Measurements from ENCODE around the gene LANCL2. TPM values are rescaled to one million over a fixed set of nuclear protein-coding genes. Genes with fewer than 3 reads are reported as not detected.
A peak's percentile ranks its signal among the peaks of the same experiment; 100 is the strongest.
"Not testable (repeated sequence)": the region's sequence is repeated elsewhere in the genome, so short reads cannot be mapped to it uniquely, and the experiment has no call there.

LANCL2 gene
- total and polyA plus RNA-seq, 8 donors: 9.5 to 24.9 (median 20.8) TPM

DNA sequence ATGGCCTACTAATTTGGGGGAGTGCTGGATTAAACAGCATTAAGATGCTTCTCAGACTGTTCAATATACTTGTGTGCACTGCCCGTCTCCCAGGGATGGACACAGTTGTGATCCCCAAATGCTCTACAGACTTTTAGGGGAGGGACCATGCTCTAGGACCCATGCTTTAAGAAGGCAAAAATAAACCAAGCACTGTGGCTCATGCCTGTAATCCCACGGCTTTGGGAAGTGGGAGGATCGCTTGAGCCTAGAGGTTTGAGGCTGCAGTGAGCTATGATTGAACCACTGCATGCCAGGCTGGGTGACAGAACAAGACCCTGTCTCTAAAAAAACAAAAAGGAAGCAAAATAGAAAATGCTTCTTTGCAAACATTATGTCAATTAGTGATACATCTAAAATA, 104.6 kb downstream of the LANCL2 start:
- no peak for DNase-seq
- Histone ChIP-seq H3K4me3 (no peak overlapping the region), H3K27ac (peak overlapping the region in 1 of 2 donors; percentile 48), H3K27me3 (no peaks in the 10 kb centered on the region), H3K9me3 (no peaks in the 10 kb centered on the region), H3K36me3 (peaks cover 0 to 44% of the 10 kb centered on the region in 2 donors), H3K4me1 (no peaks in the 10 kb centered on the region)
- TF ChIP-seq, protein P1, sequence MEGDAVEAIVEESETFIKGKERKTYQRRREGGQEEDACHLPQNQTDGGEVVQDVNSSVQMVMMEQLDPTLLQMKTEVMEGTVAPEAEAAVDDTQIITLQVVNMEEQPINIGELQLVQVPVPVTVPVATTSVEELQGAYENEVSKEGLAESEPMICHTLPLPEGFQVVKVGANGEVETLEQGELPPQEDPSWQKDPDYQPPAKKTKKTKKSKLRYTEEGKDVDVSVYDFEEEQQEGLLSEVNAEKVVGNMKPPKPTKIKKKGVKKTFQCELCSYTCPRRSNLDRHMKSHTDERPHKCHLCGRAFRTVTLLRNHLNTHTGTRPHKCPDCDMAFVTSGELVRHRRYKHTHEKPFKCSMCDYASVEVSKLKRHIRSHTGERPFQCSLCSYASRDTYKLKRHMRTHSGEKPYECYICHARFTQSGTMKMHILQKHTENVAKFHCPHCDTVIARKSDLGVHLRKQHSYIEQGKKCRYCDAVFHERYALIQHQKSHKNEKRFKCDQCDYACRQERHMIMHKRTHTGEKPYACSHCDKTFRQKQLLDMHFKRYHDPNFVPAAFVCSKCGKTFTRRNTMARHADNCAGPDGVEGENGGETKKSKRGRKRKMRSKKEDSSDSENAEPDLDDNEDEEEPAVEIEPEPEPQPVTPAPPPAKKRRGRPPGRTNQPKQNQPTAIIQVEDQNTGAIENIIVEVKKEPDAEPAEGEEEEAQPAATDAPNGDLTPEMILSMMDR (IDR thresholded peaks at IDR 0.05): no peak
- intact Hi-C loops (cut with DNase I): no loop called here
- ATAC-seq: no peak

DNA sequence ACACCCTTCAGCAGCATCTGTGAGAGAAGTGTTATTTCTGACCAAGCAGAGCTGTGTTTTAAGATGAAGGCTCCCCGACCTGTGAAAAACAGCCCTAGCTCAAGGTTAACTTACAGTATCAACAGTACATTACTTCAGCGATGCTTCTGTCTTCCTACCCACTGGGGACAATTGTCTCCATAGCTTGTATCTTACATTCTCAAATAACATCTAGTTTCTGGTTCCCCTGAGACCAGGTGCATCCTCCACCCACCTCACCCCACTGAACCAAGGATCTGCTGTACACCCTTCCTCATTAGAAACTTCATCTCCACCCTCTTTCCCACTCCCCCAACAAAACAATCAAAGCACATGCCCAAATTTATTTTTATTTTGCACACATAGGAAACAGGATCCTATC, 105.1 kb downstream of the LANCL2 start:
- H3K27ac ChIP-seq: peak overlapping the region in 1 of 2 donors; percentile 48
- TF ChIP-seq, protein P1 (IDR thresholded peaks at IDR 0.05): no peak
- peaks cover 0 to 40% of the 10 kb centered on the region in 2 donors for H3K36me3 ChIP-seq
- H3K4me3 ChIP-seq: no peak overlapping the region
- H3K4me1 ChIP-seq: no peaks in the 10 kb centered on the region
- intact Hi-C loops (cut with DNase I): no loop called here
- H3K9me3 ChIP-seq: no peaks in the 10 kb centered on the region
- H3K27me3 ChIP-seq: no peaks in the 10 kb centered on the region
- ATAC-seq (no peak), DNase-seq (no peak)

DNA sequence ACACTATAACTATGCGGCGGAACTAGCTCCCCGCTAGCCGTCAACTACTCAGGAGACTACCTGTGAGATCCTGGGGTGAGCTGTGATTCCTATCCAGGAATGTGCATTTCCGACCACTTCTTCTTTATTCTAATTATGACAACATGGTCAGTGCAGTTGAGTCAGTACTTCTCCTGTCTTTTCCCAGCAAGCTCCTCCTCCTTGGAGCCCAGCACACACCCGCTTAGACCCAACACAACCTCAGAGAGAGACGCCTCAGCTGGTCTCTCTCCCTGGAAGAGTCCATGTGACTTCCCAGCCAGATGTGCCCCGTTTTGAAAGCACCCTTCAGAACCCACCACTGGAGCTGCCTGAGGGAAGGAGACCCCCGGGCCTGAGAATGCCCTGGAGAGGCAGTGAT, 106.5 kb downstream of the LANCL2 start:
- H3K9me3 ChIP-seq; intact Hi-C loops (cut with DNase I); H3K4me3 ChIP-seq; DNase-seq; H3K4me1 ChIP-seq; ATAC-seq; H3K27ac ChIP-seq; H3K27me3 ChIP-seq: not testable (repeated sequence)
- peaks cover 0 to 37% of the 10 kb centered on the region in 2 donors for H3K36me3 ChIP-seq

DNA sequence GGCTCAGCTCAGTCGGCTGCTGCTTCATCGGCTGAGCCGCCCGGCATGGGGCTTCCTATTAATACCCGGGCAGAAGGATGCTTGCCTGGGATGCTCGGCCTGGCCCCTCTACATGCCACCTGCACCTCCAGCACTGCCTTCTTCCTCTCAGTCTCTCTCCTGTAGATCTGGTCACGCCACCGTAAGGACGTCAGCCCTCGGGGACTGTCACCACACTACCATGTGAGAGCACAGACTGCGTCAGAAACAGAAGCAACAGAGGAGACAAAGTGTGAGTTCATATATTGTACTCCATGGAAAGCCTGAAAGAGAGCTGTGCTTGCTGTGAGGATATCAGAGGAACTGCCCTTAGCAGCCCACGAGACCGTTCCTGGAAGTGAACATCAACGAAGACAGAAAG, 107.3 kb downstream of the LANCL2 start:
- H3K4me3 ChIP-seq; H3K27ac ChIP-seq; ATAC-seq; intact Hi-C loops (cut with DNase I); H3K9me3 ChIP-seq; H3K27me3 ChIP-seq; H3K4me1 ChIP-seq: not testable (repeated sequence)
- peak in 1 of 4 donors; percentile 47 for DNase-seq
- peaks cover 0 to 39% of the 10 kb centered on the region in 2 donors for H3K36me3 ChIP-seq

- Histone ChIP-seq H3K9me3 (no peaks in the 10 kb centered on the region), H3K4me3 (no peak overlapping the region), H3K27me3 (no peaks in the 10 kb centered on the region), H3K4me1 (no peaks in the 10 kb centered on the region), H3K36me3 (peaks cover 0 to 35% of the 10 kb centered on the region in 2 donors), H3K27ac (no peak overlapping the region)
- peak in 2 of 4 donors; percentile 13 to 53 for DNase-seq
- ATAC-seq: no peak
- TF ChIP-seq, protein P1 (IDR thresholded peaks at IDR 0.05): no peak
- intact Hi-C loops (cut with DNase I): no loop called here
Measured at GRCh38 chr7:55472928-55473725, 108.0 kb downstream of the LANCL2 start.

DNA sequence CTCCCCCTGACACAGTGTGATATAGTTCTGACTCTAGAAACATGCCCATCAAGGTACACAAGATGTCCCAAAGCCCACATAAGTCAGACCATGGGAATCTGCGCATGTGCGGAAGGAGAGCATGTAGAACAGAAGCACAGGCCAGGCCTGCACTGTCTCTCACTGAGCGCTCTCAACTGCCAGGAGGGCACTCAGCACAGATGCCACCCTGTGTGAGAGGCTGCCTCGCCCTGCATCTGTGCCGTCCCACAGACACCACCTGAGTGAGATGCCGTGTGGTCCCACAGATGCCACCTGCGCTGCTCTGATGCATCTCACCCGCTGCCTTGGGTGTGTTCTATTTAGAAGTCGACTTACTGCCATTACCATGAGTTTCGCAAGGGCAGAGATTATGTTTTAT, 108.8 kb downstream of the LANCL2 start:
- Histone ChIP-seq H3K27me3 (no peaks in the 10 kb centered on the region), H3K36me3 (peaks cover 0 to 29% of the 10 kb centered on the region in 2 donors), H3K27ac (no peak overlapping the region), H3K9me3 (no peaks in the 10 kb centered on the region), H3K4me1 (no peaks in the 10 kb centered on the region), H3K4me3 (no peak overlapping the region)
- TF ChIP-seq, protein P1 (IDR thresholded peaks at IDR 0.05): no peak
- ATAC-seq (no peak), DNase-seq (peak in 1 of 4 donors; percentile 58)
- intact Hi-C loops (cut with DNase I): no loop called here
